Brain microvascular endothelial cell (primary cell): ENCODE measurements around the gene PRR12.
A peak's percentile ranks its signal among the peaks of the same experiment; 100 is the strongest.

ENCODE experiments used
- DNase-seq: peaks from one replicate; pipeline ENCODE4 v3.0.0-alpha.2; 2020
- H3K27ac ChIP-seq: fragments of 250-450 bp; sonication (Bioruptor Pico); 2 replicates; pipeline ENCODE4 v1.5.1; 2020; ENCODE audit warnings: mild to moderate bottlenecking, moderate library complexity
- H3K27me3 ChIP-seq: fragments of 250-450 bp; sonication (Bioruptor Pico); replicated peaks from 2 replicates; pipeline ENCODE4 v1.5.1; 2020; ENCODE audit warnings: mild to moderate bottlenecking
- H3K36me3 ChIP-seq: fragments of 250-450 bp; sonication (Bioruptor Pico); replicated peaks from 2 replicates; pipeline ENCODE4 v1.5.1; 2020; ENCODE audit warnings: mild to moderate bottlenecking
- H3K4me3 ChIP-seq: 2 replicates; pipeline ENCODE4 v1.5.1; 2011; ENCODE audit warnings: low read depth, mild to moderate bottlenecking, control low read depth, low read length, moderate library complexity
- CTCF ChIP-seq: IDR thresholded peaks from 2 replicates; pipeline ENCODE4 v1.5.1; 2011; ENCODE audit warnings: low read depth, mild to moderate bottlenecking, moderate library complexity, low read length, control low read depth, inconsistent platforms; ENCODE audit errors: missing control alignments
- in situ Hi-C: cut with HindIII; loops from 2 replicates; pipeline ENCODE4 v1.10.0; 2017; ENCODE audit warnings: low sequenced_read_pairs, low pct_ligation_motif_present

The PRR12 gene

GRCh38 chr19:49637821-49638738 lies 47.1 kb downstream of the PRR12 start:
- H3K27ac ChIP-seq = peak overlapping the region; percentile 76
- H3K36me3 ChIP-seq = peaks cover 4% of the 10 kb centered on the region
- no peaks in the 10 kb centered on the region for H3K27me3 ChIP-seq
- in situ Hi-C loops = no loop called here
- DNase-seq = peak; percentile 62
- H3K4me3 ChIP-seq = peak overlapping the region; percentile 71
- TF ChIP-seq CTCF = no peak

GRCh38 chr19:49639401-49640112 lies 48.6 kb downstream of the PRR12 start:
- Histone ChIP-seq H3K27ac (peak overlapping the region; percentile 76), H3K27me3 (no peaks in the 10 kb centered on the region), H3K36me3 (peaks cover 4% of the 10 kb centered on the region), H3K4me3 (peak overlapping the region; percentile 71)
- TF ChIP-seq CTCF = no peak
- no peak for DNase-seq
- in situ Hi-C loops = no loop called here

- H3K36me3 ChIP-seq = peaks cover 2% of the 10 kb centered on the region
- H3K4me3 ChIP-seq = peak within 1 kb of the TSS; percentile 71
- H3K27ac ChIP-seq = peak within 1 kb of the TSS; percentile 99
- H3K27me3 ChIP-seq = no peaks in the 10 kb centered on the region
- in situ Hi-C loops = no loop called here
- TF ChIP-seq CTCF = no peak
- peak; percentile 100 for DNase-seq
Measured at GRCh38 chr19:49640113-49640898, 49.3 kb downstream of the PRR12 start, which contains the start of gene RRAS. Gene RRAS (minus strand): TSS chr19:49640143. CDS start chr19:49640098, 45 bp downstream.

GRCh38 chr19:49641688-49642491 lies 50.9 kb downstream of the PRR12 start, which contains the start of gene SCAF1:
Gene SCAF1 (plus strand): TSS chr19:49642209. CDS start chr19:49645027, 2,818 bp downstream.
- peak within 1 kb of the TSS; percentile 100 for H3K4me3 ChIP-seq
- in situ Hi-C loops = no loop called here
- no peaks in the 10 kb centered on the region for H3K27me3 ChIP-seq
- no peak for TF ChIP-seq CTCF
- H3K36me3 ChIP-seq = peaks cover 10% of the 10 kb centered on the region
- peak within 1 kb of the TSS; percentile 99 for H3K27ac ChIP-seq
- peak; percentile 99 for DNase-seq

- in situ Hi-C loops = no loop called here
- DNase-seq = no peak
- Histone ChIP-seq H3K27ac (peak overlapping the region; percentile 84), H3K27me3 (no peaks in the 10 kb centered on the region), H3K36me3 (peaks cover 16% of the 10 kb centered on the region), H3K4me3 (peak overlapping the region; percentile 100)
- no peak for TF ChIP-seq CTCF
Measured at GRCh38 chr19:49642492-49643035, 51.6 kb downstream of the PRR12 start.
